WERI-Rb-1 (cell line): ENCODE measurements around the gene REXO5.

ENCODE experiments used
- DNase-seq: peaks from one replicate; pipeline ENCODE4 v3.0.0-alpha.2; 2020
- H3K27ac ChIP-seq: fragments of 250-450 bp; sonication (Bioruptor Pico); 2 replicates; pipeline ENCODE4 v1.5.1; 2020; ENCODE audit warnings: mild to moderate bottlenecking, moderate library complexity
- H3K27me3 ChIP-seq: fragments of 250-450 bp; sonication (Bioruptor Pico); 2 replicates; pipeline ENCODE4 v1.5.1; 2021; ENCODE audit warnings: mild to moderate bottlenecking, low read depth, moderate library complexity; ENCODE audit not compliant: insufficient read depth, severe bottlenecking
- H3K36me3 ChIP-seq: fragments of 250-450 bp; sonication (Bioruptor Pico); 2 replicates; pipeline ENCODE4 v1.5.1; 2020; ENCODE audit warnings: mild to moderate bottlenecking, moderate library complexity
- H3K4me3 ChIP-seq: 2 replicates; pipeline ENCODE4 v1.5.1; 2011; ENCODE audit warnings: low read depth, mild to moderate bottlenecking, control low read depth, low read length
- H3K9me3 ChIP-seq: fragments of 250-450 bp; sonication (Bioruptor Pico); 2 replicates; pipeline ENCODE4 v1.5.1; 2021; ENCODE audit warnings: mild to moderate bottlenecking, moderate library complexity; ENCODE audit not compliant: severe bottlenecking
- CTCF ChIP-seq: IDR thresholded peaks from 2 replicates; pipeline ENCODE4 v1.5.1; 2011; ENCODE audit warnings: low read depth, mild to moderate bottlenecking, control low read depth, inconsistent platforms, low read length

Gene REXO5

GRCh38 chr16:20818929-20819585, 12.7 kb downstream of the REXO5 start:
- Histone ChIP-seq H3K27ac (no peak overlapping the region), H3K4me3 (no peak overlapping the region), H3K36me3 (peaks cover 70% of the 10 kb centered on the region), H3K27me3 (no peaks in the 10 kb centered on the region), H3K9me3 (no peaks in the 10 kb centered on the region)
- TF ChIP-seq CTCF, result no peak
- DNase-seq, result no peak

GRCh38 chr16:20821682-20822081, 15.4 kb downstream of the REXO5 start:
- Histone ChIP-seq H3K9me3 (no peaks in the 10 kb centered on the region), H3K36me3 (peaks cover 64% of the 10 kb centered on the region), H3K27ac (no peak overlapping the region), H3K4me3 (no peak overlapping the region), H3K27me3 (no peaks in the 10 kb centered on the region)
- no peak for DNase-seq
- TF ChIP-seq CTCF, result no peak

GRCh38 chr16:20822521-20823325, 16.4 kb downstream of the REXO5 start:
- no peaks in the 10 kb centered on the region for H3K9me3 ChIP-seq
- peaks cover 62% of the 10 kb centered on the region for H3K36me3 ChIP-seq
- no peaks in the 10 kb centered on the region for H3K27me3 ChIP-seq
- H3K4me3 ChIP-seq, result no peak overlapping the region
- no peak for TF ChIP-seq CTCF
- H3K27ac ChIP-seq, result no peak overlapping the region
- no peak for DNase-seq

GRCh38 chr16:20826039-20826566, 19.8 kb downstream of the REXO5 start:
- Histone ChIP-seq H3K27me3 (no peaks in the 10 kb centered on the region), H3K9me3 (no peaks in the 10 kb centered on the region)
- DNase-seq, result no peak

GRCh38 chr16:20829536-20829935, 23.2 kb downstream of the REXO5 start:
- no peaks in the 10 kb centered on the region for H3K9me3 ChIP-seq
- H3K4me3 ChIP-seq, result no peak overlapping the region
- no peaks in the 10 kb centered on the region for H3K27me3 ChIP-seq
- no peak for DNase-seq
- no peak for TF ChIP-seq CTCF
- H3K27ac ChIP-seq, result no peak overlapping the region
- H3K36me3 ChIP-seq, result peaks cover 51% of the 10 kb centered on the region

More at GRCh38 chr16:20826039-20826566, 19.8 kb downstream of the REXO5 start:
- no peak for TF ChIP-seq CTCF
- no peak overlapping the region for H3K4me3 ChIP-seq
- peaks cover 60% of the 10 kb centered on the region for H3K36me3 ChIP-seq
- no peak overlapping the region for H3K27ac ChIP-seq
